Measurements from ENCODE around the gene TRAF2.

Gene TRAF2

DNA sequence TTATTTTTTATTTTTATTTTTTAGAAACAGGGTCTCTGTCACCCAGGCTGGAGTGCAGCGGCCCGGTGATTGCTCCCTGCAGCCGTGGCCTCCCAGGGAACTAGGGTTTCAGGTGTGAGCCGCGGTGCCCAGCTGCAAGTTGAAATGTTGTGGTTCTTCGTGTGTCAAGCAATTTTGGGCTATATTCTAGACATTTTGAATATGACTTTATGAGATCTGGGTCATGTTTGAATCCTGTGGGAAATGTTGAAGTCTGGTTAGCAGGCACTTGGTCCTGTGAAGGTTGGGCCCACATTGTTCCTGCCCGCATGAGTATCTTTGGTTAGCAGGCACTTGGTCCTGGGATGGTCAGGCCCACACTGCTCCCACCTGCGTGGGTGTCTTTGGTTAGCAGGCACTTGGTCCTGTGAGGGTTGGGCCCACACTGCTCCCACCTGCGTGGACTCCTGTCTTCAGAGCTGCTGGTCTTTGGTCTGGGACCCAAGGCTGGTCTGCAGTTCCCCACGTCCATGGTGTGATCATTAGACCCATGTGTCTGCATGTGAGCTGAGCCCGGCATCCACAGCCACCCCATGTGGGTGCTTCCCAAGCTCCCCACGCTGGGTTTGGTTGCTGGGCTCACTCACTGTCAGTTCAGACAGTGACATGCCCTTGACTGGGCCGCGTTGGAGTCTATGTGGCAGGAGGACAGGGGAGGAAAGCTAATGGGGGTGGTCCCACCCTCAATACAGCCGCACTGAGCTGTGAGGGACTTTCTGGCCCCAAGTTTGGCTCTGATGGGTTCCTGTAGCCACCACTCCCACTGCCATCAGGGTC is 51.1 kb downstream of the TRAF2 start:
- H3K4me3 ChIP-seq (replicated peaks; ENCODE audit: low read depth, low read length), result no peak overlapping the region
- TF ChIP-seq, protein P1, sequence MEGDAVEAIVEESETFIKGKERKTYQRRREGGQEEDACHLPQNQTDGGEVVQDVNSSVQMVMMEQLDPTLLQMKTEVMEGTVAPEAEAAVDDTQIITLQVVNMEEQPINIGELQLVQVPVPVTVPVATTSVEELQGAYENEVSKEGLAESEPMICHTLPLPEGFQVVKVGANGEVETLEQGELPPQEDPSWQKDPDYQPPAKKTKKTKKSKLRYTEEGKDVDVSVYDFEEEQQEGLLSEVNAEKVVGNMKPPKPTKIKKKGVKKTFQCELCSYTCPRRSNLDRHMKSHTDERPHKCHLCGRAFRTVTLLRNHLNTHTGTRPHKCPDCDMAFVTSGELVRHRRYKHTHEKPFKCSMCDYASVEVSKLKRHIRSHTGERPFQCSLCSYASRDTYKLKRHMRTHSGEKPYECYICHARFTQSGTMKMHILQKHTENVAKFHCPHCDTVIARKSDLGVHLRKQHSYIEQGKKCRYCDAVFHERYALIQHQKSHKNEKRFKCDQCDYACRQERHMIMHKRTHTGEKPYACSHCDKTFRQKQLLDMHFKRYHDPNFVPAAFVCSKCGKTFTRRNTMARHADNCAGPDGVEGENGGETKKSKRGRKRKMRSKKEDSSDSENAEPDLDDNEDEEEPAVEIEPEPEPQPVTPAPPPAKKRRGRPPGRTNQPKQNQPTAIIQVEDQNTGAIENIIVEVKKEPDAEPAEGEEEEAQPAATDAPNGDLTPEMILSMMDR (IDR thresholded peaks at IDR 0.05; ENCODE audit: insufficient read depth, low read length, poor library complexity, severe bottlenecking), result no peak
- H3K27me3 ChIP-seq (replicated peaks; ENCODE audit: control insufficient read depth, insufficient read depth, low read length), result no peaks in the 10 kb centered on the region
- DNase-seq (ENCODE audit: extremely low read depth, insufficient read length), result peak; percentile 9
- peaks cover 31% of the 10 kb centered on the region for H3K36me3 ChIP-seq (ENCODE audit: control insufficient read depth, insufficient read depth, low read length)

DNA sequence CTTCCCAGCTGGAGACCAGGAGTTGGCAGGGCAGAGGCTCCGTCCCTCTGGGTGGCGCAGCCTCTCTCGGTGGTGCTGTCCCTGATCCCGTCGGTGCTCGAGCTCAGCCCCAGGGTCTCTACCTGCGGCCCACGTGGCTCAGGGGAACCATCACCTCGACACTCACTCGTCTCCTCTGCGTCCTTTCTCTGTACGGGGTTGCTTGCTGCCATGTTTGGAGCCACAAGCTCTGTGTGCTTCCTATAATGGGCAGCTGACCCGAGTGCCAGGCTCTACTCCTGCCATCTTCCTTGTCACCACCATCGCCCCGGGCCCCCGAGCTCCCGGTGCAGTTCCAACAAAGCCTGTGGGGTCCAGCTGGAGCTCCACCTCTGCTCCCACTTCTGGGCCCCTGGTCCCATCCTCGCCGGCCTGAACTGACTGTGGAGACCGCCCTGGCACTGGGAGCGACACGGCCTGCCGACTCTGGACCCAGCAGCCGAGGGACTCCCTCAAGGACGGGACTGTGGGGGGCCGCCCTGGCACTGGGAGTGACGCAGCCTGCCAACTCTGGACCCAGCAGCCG is 53.2 kb downstream of the TRAF2 start:
- TF ChIP-seq, protein P1 (IDR thresholded peaks at IDR 0.05; ENCODE audit: insufficient read depth, low read length, poor library complexity, severe bottlenecking), result no peak
- peaks cover 33% of the 10 kb centered on the region for H3K36me3 ChIP-seq (ENCODE audit: control insufficient read depth, insufficient read depth, low read length)
- peak; percentile 6 for DNase-seq (ENCODE audit: extremely low read depth, insufficient read length)
- H3K4me3 ChIP-seq (replicated peaks; ENCODE audit: low read depth, low read length), result no peak overlapping the region
- no peaks in the 10 kb centered on the region for H3K27me3 ChIP-seq (replicated peaks; ENCODE audit: control insufficient read depth, insufficient read depth, low read length)

DNA sequence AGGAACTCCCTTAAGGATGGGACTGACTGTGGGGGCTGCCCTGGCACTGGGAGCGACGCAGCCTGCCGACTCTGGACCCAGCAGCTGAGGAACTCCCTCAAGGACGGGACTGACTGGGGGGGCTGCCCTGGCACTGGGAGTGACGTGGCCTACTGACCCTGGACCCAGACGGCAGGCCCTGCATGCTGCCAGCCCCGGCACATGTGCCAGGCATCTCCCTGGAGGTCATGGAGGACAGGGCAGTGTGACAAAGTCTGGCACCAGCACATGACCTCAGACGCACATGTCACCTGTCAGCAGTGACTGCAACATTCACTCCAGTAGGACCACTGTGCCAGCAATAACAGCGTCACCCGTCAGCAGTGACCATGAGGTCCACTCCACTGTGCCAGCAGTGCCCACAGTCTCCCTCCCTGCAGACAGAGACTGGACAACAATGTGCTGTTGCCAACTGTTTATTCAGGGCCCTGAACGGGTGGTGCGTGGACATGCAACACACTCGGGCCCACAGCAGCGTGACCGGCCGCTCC is 53.7 kb downstream of the TRAF2 start:
- H3K27me3 ChIP-seq (replicated peaks; ENCODE audit: control insufficient read depth, insufficient read depth, low read length), result no peaks in the 10 kb centered on the region
- TF ChIP-seq, protein P1 (IDR thresholded peaks at IDR 0.05; ENCODE audit: insufficient read depth, low read length, poor library complexity, severe bottlenecking), result no peak
- no peak overlapping the region for H3K4me3 ChIP-seq (replicated peaks; ENCODE audit: low read depth, low read length)
- peaks cover 33% of the 10 kb centered on the region for H3K36me3 ChIP-seq (ENCODE audit: control insufficient read depth, insufficient read depth, low read length)
- DNase-seq (ENCODE audit: extremely low read depth, insufficient read length), result no peak

DNA sequence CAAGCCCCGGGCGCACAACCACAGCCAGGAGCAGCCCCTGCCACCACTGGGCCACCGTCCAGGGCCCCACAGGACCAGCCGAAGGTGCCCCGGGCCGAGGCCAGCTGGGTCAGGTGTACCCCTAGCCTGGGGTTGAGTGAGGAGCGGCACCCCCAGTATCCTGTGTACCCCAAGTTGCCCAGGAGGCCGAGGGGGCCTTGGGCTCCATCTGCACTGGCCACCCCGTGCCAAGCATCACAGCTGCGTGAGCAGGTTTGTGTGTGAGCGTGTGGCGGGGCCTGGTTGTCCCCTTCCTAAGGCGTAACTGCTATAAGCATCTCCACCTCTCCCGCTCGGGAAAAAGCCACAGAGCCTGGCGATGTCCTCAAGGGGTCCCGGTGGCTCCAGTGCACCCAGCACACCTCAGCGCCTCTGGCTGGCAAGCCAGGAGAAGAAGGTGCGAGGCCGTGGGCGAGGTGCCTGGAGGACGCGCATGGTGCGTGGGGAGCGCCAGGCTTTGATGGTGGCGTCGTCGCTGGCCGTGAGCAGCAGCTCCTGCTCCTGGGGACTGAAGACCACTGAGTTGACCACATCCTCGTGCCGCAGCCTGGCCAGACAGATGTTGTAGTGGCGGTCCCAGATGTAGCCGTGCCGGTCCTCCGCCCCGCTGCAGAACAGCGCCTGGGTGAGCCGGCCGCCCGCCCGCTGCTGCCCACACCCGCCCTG is 54.4 kb downstream of the TRAF2 start:
- TF ChIP-seq, protein P1 (IDR thresholded peaks at IDR 0.05; ENCODE audit: insufficient read depth, low read length, poor library complexity, severe bottlenecking), result no peak
- no peak for DNase-seq (ENCODE audit: extremely low read depth, insufficient read length)
- H3K27me3 ChIP-seq (replicated peaks; ENCODE audit: control insufficient read depth, insufficient read depth, low read length), result no peaks in the 10 kb centered on the region
- peaks cover 33% of the 10 kb centered on the region for H3K36me3 ChIP-seq (ENCODE audit: control insufficient read depth, insufficient read depth, low read length)
- H3K4me3 ChIP-seq (replicated peaks; ENCODE audit: low read depth, low read length), result no peak overlapping the region

DNA sequence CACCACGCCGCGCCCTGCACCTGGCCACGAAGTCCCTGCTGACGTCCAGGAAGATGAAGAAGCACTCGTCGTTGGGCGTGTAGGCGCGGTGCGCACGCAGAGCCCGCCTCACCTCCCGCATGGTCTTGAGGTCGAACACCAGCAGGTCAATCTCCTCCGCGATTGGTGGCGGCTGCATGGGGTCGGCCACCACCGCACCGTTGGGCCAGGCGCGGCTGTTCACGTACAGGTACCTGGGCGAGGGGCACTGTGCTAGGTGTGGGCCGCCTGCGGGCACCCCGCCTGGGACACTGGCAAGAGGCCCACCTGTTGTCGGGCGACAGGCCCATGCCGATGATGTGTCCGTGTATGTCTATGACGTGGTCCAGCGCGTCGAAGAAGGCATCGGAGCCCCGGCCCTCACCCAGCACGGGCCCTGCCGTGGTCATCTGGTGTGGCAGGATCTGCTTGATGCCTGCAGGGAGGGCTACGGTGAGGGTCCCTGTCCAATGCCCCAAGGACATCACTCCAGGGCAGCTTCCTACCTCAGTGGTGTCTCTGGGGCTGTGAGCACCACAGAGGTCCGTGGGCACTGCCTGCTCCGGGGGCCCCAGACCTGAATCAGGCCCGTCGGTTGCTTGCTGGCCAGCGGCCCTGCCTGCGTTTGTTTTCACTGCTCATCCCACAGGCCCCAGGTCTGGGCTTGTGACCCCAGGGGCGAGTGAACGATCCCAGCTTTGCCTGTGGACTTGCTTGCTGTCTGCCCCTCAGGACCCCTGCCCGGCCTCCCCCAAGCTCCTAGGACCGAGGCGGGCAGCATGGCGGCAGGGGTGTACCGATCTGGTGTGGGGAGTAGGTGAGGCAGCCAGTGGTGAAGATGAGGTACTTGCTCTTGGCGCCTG is 55.2 kb downstream of the TRAF2 start:
- TF ChIP-seq, protein P1 (IDR thresholded peaks at IDR 0.05; ENCODE audit: insufficient read depth, low read length, poor library complexity, severe bottlenecking), result no peak
- H3K4me3 ChIP-seq (replicated peaks; ENCODE audit: low read depth, low read length), result no peak overlapping the region
- no peak for DNase-seq (ENCODE audit: extremely low read depth, insufficient read length)
- peaks cover 33% of the 10 kb centered on the region for H3K36me3 ChIP-seq (ENCODE audit: control insufficient read depth, insufficient read depth, low read length)
- no peaks in the 10 kb centered on the region for H3K27me3 ChIP-seq (replicated peaks; ENCODE audit: control insufficient read depth, insufficient read depth, low read length)
